Ishikawa (cell line): Measurements from ENCODE around the gene ATXN1.

Source experiments
- CEBPB ChIP-seq: IDR thresholded peaks from 2 replicates; pipeline ENCODE4 v1.6.1; 2012
- CREB1 ChIP-seq: IDR thresholded peaks from 2 replicates; pipeline ENCODE4 v1.6.1; 2012; ENCODE audit warnings: low read depth
- EGR1 ChIP-seq: IDR thresholded peaks from 2 replicates; pipeline ENCODE4 v1.6.1; 2012
- EP300 ChIP-seq: IDR thresholded peaks from 2 replicates; pipeline ENCODE4 v1.6.1; 2012; ENCODE audit warnings: borderline replicate concordance
- FOXM1 ChIP-seq: IDR thresholded peaks from 2 replicates; pipeline ENCODE4 v1.6.1; 2012; ENCODE audit warnings: low read depth, borderline replicate concordance
- NFIC ChIP-seq: IDR thresholded peaks from 2 replicates; pipeline ENCODE4 v1.6.1; 2012
- RAD21 ChIP-seq: IDR thresholded peaks from 2 replicates; pipeline ENCODE4 v1.6.1; 2012; ENCODE audit warnings: low read depth
- TAF1 ChIP-seq: IDR thresholded peaks from 2 replicates; pipeline ENCODE4 v1.6.1; 2012; ENCODE audit warnings: low read depth, mild to moderate bottlenecking
- TCF12 ChIP-seq: IDR thresholded peaks from 2 replicates; pipeline ENCODE4 v1.6.1; 2012; ENCODE audit warnings: low read depth
- TEAD4 ChIP-seq: IDR thresholded peaks from 2 replicates; pipeline ENCODE4 v1.6.1; 2012
- USF1 ChIP-seq: IDR thresholded peaks from 2 replicates; pipeline ENCODE4 v1.6.1; 2012
- YY1 ChIP-seq: IDR thresholded peaks from 2 replicates; pipeline ENCODE4 v1.6.1; 2012; ENCODE audit warnings: low read depth
- ZBTB7A ChIP-seq: IDR thresholded peaks from 2 replicates; pipeline ENCODE4 v1.6.1; 2012; ENCODE audit warnings: low read depth
- TF ChIP-seq, protein P1 (sequence below): IDR thresholded peaks from 2 replicates; pipeline ENCODE4 v1.6.1; 2012
- TF ChIP-seq, protein P2 (sequence below): IDR thresholded peaks from 2 replicates; pipeline ENCODE4 v1.6.1; 2012; ENCODE audit warnings: low read depth, mild to moderate bottlenecking

ATXN1 gene

GRCh38 chr6:16762550-16763477 is 1.6 kb upstream of the ATXN1 start:
- 0 out of 2 replicates have a peak, but pooled peaks have one; percentile 7 for TF ChIP-seq NFIC
- TF ChIP-seq YY1 = no peak
- 0 out of 2 replicates have a peak, but pooled peaks have one; percentile 10 for TF ChIP-seq CREB1
- TF ChIP-seq, protein P1, sequence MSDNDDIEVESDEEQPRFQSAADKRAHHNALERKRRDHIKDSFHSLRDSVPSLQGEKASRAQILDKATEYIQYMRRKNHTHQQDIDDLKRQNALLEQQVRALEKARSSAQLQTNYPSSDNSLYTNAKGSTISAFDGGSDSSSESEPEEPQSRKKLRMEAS = peak; percentile 30
- TF ChIP-seq, protein P2, sequence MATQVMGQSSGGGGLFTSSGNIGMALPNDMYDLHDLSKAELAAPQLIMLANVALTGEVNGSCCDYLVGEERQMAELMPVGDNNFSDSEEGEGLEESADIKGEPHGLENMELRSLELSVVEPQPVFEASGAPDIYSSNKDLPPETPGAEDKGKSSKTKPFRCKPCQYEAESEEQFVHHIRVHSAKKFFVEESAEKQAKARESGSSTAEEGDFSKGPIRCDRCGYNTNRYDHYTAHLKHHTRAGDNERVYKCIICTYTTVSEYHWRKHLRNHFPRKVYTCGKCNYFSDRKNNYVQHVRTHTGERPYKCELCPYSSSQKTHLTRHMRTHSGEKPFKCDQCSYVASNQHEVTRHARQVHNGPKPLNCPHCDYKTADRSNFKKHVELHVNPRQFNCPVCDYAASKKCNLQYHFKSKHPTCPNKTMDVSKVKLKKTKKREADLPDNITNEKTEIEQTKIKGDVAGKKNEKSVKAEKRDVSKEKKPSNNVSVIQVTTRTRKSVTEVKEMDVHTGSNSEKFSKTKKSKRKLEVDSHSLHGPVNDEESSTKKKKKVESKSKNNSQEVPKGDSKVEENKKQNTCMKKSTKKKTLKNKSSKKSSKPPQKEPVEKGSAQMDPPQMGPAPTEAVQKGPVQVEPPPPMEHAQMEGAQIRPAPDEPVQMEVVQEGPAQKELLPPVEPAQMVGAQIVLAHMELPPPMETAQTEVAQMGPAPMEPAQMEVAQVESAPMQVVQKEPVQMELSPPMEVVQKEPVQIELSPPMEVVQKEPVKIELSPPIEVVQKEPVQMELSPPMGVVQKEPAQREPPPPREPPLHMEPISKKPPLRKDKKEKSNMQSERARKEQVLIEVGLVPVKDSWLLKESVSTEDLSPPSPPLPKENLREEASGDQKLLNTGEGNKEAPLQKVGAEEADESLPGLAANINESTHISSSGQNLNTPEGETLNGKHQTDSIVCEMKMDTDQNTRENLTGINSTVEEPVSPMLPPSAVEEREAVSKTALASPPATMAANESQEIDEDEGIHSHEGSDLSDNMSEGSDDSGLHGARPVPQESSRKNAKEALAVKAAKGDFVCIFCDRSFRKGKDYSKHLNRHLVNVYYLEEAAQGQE = no peak
- no peak for TF ChIP-seq EGR1
- TF ChIP-seq TCF12 = peak; percentile 52; the same call in 1 of the 2 replicates
- peak; percentile 30; the same call in 1 of the 2 replicates for TF ChIP-seq FOXM1
- TF ChIP-seq TEAD4 = peak; percentile 20; the same call in 1 of the 2 replicates
- peak; percentile 73 for TF ChIP-seq RAD21

- no peak for TF ChIP-seq EGR1
- no peak for TF ChIP-seq NFIC
- TF ChIP-seq EP300 = no peak
- no peak for TF ChIP-seq TAF1
- no peak for TF ChIP-seq TCF12
- no peak for TF ChIP-seq USF1
- TF ChIP-seq TEAD4 = no peak
- TF ChIP-seq ZBTB7A = no peak
- TF ChIP-seq CREB1 = no peak
- TF ChIP-seq CEBPB = no peak
- TF ChIP-seq, protein P1 = no peak
- TF ChIP-seq YY1 = no peak
- TF ChIP-seq FOXM1 = no peak
- no peak for TF ChIP-seq RAD21
- TF ChIP-seq, protein P2 = no peak
Measured at GRCh38 chr6:16762268-16762549, 949 bp upstream of the ATXN1 start.

- TF ChIP-seq, protein P2 = no peak
- TF ChIP-seq YY1 (peak; percentile 26; the same call in 1 of the 2 replicates), TCF12 (peak; percentile 51; the same call in 1 of the 2 replicates), TAF1 (peak; percentile 33; the same call in 1 of the 2 replicates), CREB1 (no peak), TEAD4 (no peak; the same call in 1 of the 2 replicates), NFIC (peak; percentile 71), CEBPB (0 out of 2 replicates have a peak, but pooled peaks have one; percentile 19), EP300 (0 out of 2 replicates have a peak, but pooled peaks have one; percentile 11), USF1 (no peak), FOXM1 (no peak), EGR1 (peak; percentile 48; the same call in 1 of the 2 replicates), ZBTB7A (no peak), RAD21 (peak; percentile 13; the same call in 1 of the 2 replicates)
- TF ChIP-seq, protein P1 = no peak
Measured at GRCh38 chr6:16761471-16762267, 409 bp upstream of the ATXN1 start.
